GM10248 (cell line): ENCODE measurements around the gene ESRRG.

Experiments
- CTCF ChIA-PET: fragments of 300-600 bp; sonication (Branson Sonifier 250); formaldehyde crosslinking; extraction: SDS; loops from one replicate; lab custom pipeline; 2021; ENCODE audit warnings: antibody characterized with exemption; lab: Yijun Ruan, JAX
- POLR2A ChIA-PET: fragments of 350-650 bp; sonication (Branson Sonifier 250); formaldehyde crosslinking; extraction: SDS; loops from one replicate; lab custom pipeline; 2020; ENCODE audit warnings: antibody characterized with exemption; lab: Yijun Ruan, JAX
- DNase-seq: peaks from one replicate; pipeline ENCODE4 v3.0.0; 2012; ENCODE audit errors: extremely low spot score
- CTCF ChIP-seq: IDR thresholded peaks from 2 replicates; pipeline ENCODE4 v1.5.1; 2012; ENCODE audit warnings: mild to moderate bottlenecking, low read depth; ENCODE audit errors: extremely low read depth, missing control alignments, control extremely low read depth

ESRRG gene

GRCh38 chr1:216461466-216461865 is 261.8 kb downstream of the ESRRG start:
- TF ChIP-seq CTCF, result no peak
- CTCF ChIA-PET, result no interaction called here
- POLR2A ChIA-PET, result no interaction called here
- no peak for DNase-seq

- ChIA-PET POLR2A (no interaction called here), CTCF (no interaction called here)
- TF ChIP-seq CTCF, result no peak
- no peak for DNase-seq
Observed at GRCh38 chr1:216459651-216460207, 263.5 kb downstream of the ESRRG start.

GRCh38 chr1:216458812-216459211 is 264.4 kb downstream of the ESRRG start:
- TF ChIP-seq CTCF, result no peak
- DNase-seq, result no peak
- ChIA-PET CTCF (no interaction called here), POLR2A (no interaction called here)

GRCh38 chr1:216457356-216457755 is 265.9 kb downstream of the ESRRG start:
- POLR2A ChIA-PET, result no interaction called here
- no peak for DNase-seq
- TF ChIP-seq CTCF, result no peak
- CTCF ChIA-PET, result no interaction called here

- ChIA-PET POLR2A (no interaction called here), CTCF (interaction anchor here (1.3 kb wide), 1 partner anchor 10 kb away, joined by 4 read pairs; no protein-coding TSS in a partner anchor)
- DNase-seq, result no peak
- TF ChIP-seq CTCF, result no peak
Observed at GRCh38 chr1:216456682-216457081, 266.5 kb downstream of the ESRRG start.

GRCh38 chr1:216453777-216454176 is 269.5 kb downstream of the ESRRG start:
- DNase-seq, result no peak
- ChIA-PET POLR2A (no interaction called here), CTCF (interaction anchor here (1.0 kb wide), 1 partner anchor 10 kb away, joined by 3 read pairs; no protein-coding TSS in a partner anchor)
- TF ChIP-seq CTCF, result no peak
